Measurements from ENCODE around the gene RIMS1. TPM values are rescaled to one million over a fixed set of nuclear protein-coding genes. Genes with fewer than 3 reads are reported as not detected.

Gene RIMS1
- total RNA-seq, 1 donor: 0.63 TPM

GRCh38 chr6:71887744-71888230, 1.4 kb downstream of the RIMS1 start:
- no peak overlapping the region for H3K4me3 ChIP-seq (ENCODE audit: low read depth, low read length)
- DNase-seq (ENCODE audit: low read depth): no peak
- no peak for TF ChIP-seq CTCF (IDR thresholded peaks at IDR 0.05; ENCODE audit: insufficient read depth, low read length)

- DNase-seq (ENCODE audit: low read depth): no peak
- H3K4me3 ChIP-seq (ENCODE audit: low read depth, low read length): no peak overlapping the region
- TF ChIP-seq CTCF (IDR thresholded peaks at IDR 0.05; ENCODE audit: insufficient read depth, low read length): no peak
Observed at GRCh38 chr6:71888756-71889340, 2.5 kb downstream of the RIMS1 start.

- H3K4me3 ChIP-seq (ENCODE audit: low read depth, low read length): no peak overlapping the region
- DNase-seq (ENCODE audit: low read depth): no peak
- TF ChIP-seq CTCF (IDR thresholded peaks at IDR 0.05; ENCODE audit: insufficient read depth, low read length): no peak
Observed at GRCh38 chr6:71889366-71889765, 3.0 kb downstream of the RIMS1 start.

- no peak for DNase-seq (ENCODE audit: low read depth)
- TF ChIP-seq CTCF (IDR thresholded peaks at IDR 0.05; ENCODE audit: insufficient read depth, low read length): no peak
- H3K4me3 ChIP-seq (ENCODE audit: low read depth, low read length): no peak overlapping the region
Observed at GRCh38 chr6:71892641-71893040, 6.3 kb downstream of the RIMS1 start.

- TF ChIP-seq CTCF (IDR thresholded peaks at IDR 0.05; ENCODE audit: insufficient read depth, low read length): no peak
- H3K4me3 ChIP-seq (ENCODE audit: low read depth, low read length): no peak overlapping the region
- no peak for DNase-seq (ENCODE audit: low read depth)
Observed at GRCh38 chr6:71900642-71901041, 14.3 kb downstream of the RIMS1 start.

- no peak for DNase-seq (ENCODE audit: low read depth)
- no peak overlapping the region for H3K4me3 ChIP-seq (ENCODE audit: low read depth, low read length)
- TF ChIP-seq CTCF (IDR thresholded peaks at IDR 0.05; ENCODE audit: insufficient read depth, low read length): no peak
Observed at GRCh38 chr6:71902261-71902660, 15.9 kb downstream of the RIMS1 start.

- no peak for TF ChIP-seq CTCF (IDR thresholded peaks at IDR 0.05; ENCODE audit: insufficient read depth, low read length)
- no peak for DNase-seq (ENCODE audit: low read depth)
- H3K4me3 ChIP-seq (ENCODE audit: low read depth, low read length): no peak overlapping the region
Observed at GRCh38 chr6:71906813-71907212, 20.5 kb downstream of the RIMS1 start.
